ENCODE results near the gene ZFP91.

Gene ZFP91

GRCh38 chr11:58631378-58631777, 52.5 kb downstream of the ZFP91 start:
- DNase-seq, result no peak

GRCh38 chr11:58632510-58632909, 53.6 kb downstream of the ZFP91 start:
- no peak for DNase-seq

- no peak for DNase-seq
Measured at GRCh38 chr11:58636587-58636986, 57.7 kb downstream of the ZFP91 start.

GRCh38 chr11:58637371-58637770, 58.5 kb downstream of the ZFP91 start:
- no peak for DNase-seq

- no peak for DNase-seq
Measured at GRCh38 chr11:58639103-58639502, 60.2 kb downstream of the ZFP91 start.

- DNase-seq, result no peak
Measured at GRCh38 chr11:58639669-58640068, 60.8 kb downstream of the ZFP91 start.

- no peak for DNase-seq
Measured at GRCh38 chr11:58640386-58641023, 61.6 kb downstream of the ZFP91 start.

GRCh38 chr11:58641341-58641740, 62.5 kb downstream of the ZFP91 start:
- DNase-seq, result no peak

- no peak for DNase-seq
Measured at GRCh38 chr11:58641803-58642581, 63.1 kb downstream of the ZFP91 start.

- DNase-seq, result no peak
Measured at GRCh38 chr11:58645854-58646253, 67.0 kb downstream of the ZFP91 start.

GRCh38 chr11:58647141-58647699, 68.4 kb downstream of the ZFP91 start:
- no peak for DNase-seq

- no peak for DNase-seq
Measured at GRCh38 chr11:58647866-58648265, 69.0 kb downstream of the ZFP91 start.

- DNase-seq, result no peak
Measured at GRCh38 chr11:58649623-58650022, 70.8 kb downstream of the ZFP91 start.

- no peak for DNase-seq
Measured at GRCh38 chr11:58650496-58650895, 71.6 kb downstream of the ZFP91 start.

- no peak for DNase-seq
Measured at GRCh38 chr11:58652726-58653280, 73.9 kb downstream of the ZFP91 start.

- peak; percentile 77 for DNase-seq
Measured at GRCh38 chr11:58654079-58654907, 75.4 kb downstream of the ZFP91 start.

- no peak for DNase-seq
Measured at GRCh38 chr11:58654908-58655296, 76.0 kb downstream of the ZFP91 start.

- no peak for DNase-seq
Measured at GRCh38 chr11:58656348-58656747, 77.5 kb downstream of the ZFP91 start.

- DNase-seq, result no peak
Measured at GRCh38 chr11:58658623-58659022, 79.8 kb downstream of the ZFP91 start.

GRCh38 chr11:58659404-58659803, 80.5 kb downstream of the ZFP91 start:
- DNase-seq, result no peak

GRCh38 chr11:58659910-58660570, 81.2 kb downstream of the ZFP91 start:
- no peak for DNase-seq
